ENCODE data around the gene POMP. TPM values are rescaled to one million over a fixed set of nuclear protein-coding genes. Genes with fewer than 3 reads are reported as not detected.

POMP gene
- total RNA-seq, 1 experiment from 2014 or later, result 107 TPM

DNA sequence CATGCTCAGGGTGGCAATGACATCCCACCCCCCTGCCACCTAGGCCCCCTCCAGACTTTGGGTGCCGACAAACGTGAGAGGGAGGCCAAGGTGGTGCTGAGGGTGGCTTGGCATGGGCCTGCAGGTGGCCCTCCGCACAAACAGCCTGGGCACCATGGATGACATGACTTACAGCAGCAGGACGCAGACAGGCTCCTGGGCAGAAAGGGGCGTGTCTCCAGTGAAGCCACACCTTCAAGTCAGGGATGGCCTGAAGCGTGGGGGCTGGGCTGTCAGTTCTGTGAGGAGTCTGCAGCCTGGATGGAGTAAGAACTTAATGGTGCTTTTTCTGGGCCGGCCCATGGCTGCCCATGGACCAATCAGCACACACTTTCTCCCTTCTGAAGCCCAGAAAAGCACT, 25.3 kb downstream of the POMP start:
- H3K27me3 ChIP-seq (ENCODE audit: insufficient read depth, low read length), result no peaks in the 10 kb centered on the region
- H3K4me2 ChIP-seq (ENCODE audit: low read length), result no peak overlapping the region
- ChIA-PET RAD21 (ENCODE audit: low non-redundant PET in 1 of 2, low total read pairs in 2 of 2, uncharacterized antibody in 2 of 2, unreplicated experiment in 2 of 2) (no interaction called here), POLR2A (no interaction called here), CTCF (no interaction called here)
- BruUV-seq (replicated peaks), result no TSS peak
- H3K4me3 ChIP-seq (replicated peaks in 1 of 2; ENCODE audit: low read depth in 1 of 2, low read length in 2 of 2), result no peak overlapping the region
- no peak overlapping the region for H3K27ac ChIP-seq (ENCODE audit: low read depth, low read length)
- no peak for TF ChIP-seq POLR2AphosphoS5 (IDR thresholded peaks at IDR 0.05; ENCODE audit: low read depth, low read length)
- H3K36me3 ChIP-seq (ENCODE audit: control insufficient read depth in 1 of 2, insufficient read depth in 2 of 2, low read length in 2 of 2), result peaks cover 2 to 3% of the 10 kb centered on the region in 2 experiments; a peak in 2 of 4 replicates
- H3K9ac ChIP-seq (ENCODE audit: low read length), result no peak overlapping the region
- no peaks in the 10 kb centered on the region for H3K9me3 ChIP-seq (ENCODE audit: control insufficient read depth in 1 of 2, insufficient read depth in 1 of 2, low read depth in 1 of 2, low read length in 2 of 2)
- no peaks in the 10 kb centered on the region for H3K79me2 ChIP-seq (ENCODE audit: insufficient read depth, low read length)
- peaks cover 0 to 5% of the 10 kb centered on the region in 2 experiments; a peak in 1 of 4 replicates for H3K4me1 ChIP-seq (ENCODE audit: control insufficient read depth in 1 of 2, insufficient read depth in 2 of 2, low read length in 2 of 2)
- intact Hi-C loops (cut with micrococcal nuclease), result loop anchor here (10.0 kb wide), 1 partner anchor 681 kb away; no protein-coding TSS in a partner anchor
- ATAC-seq (peak; percentile 84), DNase-seq (ENCODE audit: low read depth, low spot score) (no peak)
- no peak overlapping the region for H2AFZ ChIP-seq (ENCODE audit: low read depth, low read length, poor library complexity, severe bottlenecking)
- no peaks in the 10 kb centered on the region for H3K9me2 ChIP-seq (ENCODE audit: insufficient read depth)
- no peaks in the 10 kb centered on the region for H4K20me1 ChIP-seq (ENCODE audit: insufficient read depth)

DNA sequence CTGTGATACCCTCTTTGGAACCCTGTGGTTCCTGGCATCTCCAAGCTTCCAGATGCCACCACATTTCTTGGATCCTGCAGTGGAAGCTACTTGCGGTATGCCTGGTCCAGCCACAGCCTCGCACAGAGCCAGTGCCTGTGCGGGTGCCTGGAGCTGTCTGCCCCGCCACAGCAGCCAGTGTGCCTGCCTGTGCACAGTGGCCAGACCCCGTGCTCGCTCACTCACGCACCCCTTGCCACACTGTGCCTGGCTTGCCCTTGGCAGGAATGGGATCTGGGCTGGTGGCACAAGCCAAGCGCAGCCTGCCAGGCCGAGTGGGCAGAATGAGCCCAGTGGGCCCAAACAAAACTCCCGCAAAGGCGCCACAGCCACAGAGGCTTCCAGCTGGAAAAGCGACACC, 26.2 kb downstream of the POMP start:
- ATAC-seq, result no peak
- POLR2A ChIA-PET, result no interaction called here

More for the DNA sequence above, 26.2 kb downstream of the POMP start:
- no peaks in the 10 kb centered on the region for H3K9me3 ChIP-seq (ENCODE audit: control insufficient read depth in 1 of 2, insufficient read depth in 1 of 2, low read depth in 1 of 2, low read length in 2 of 2)
- no peak overlapping the region for H2AFZ ChIP-seq (ENCODE audit: low read depth, low read length, poor library complexity, severe bottlenecking)
- no peak for DNase-seq (ENCODE audit: low read depth, low spot score)
- no peaks in the 10 kb centered on the region; a peak in 1 of 4 replicates for H3K36me3 ChIP-seq (ENCODE audit: control insufficient read depth in 1 of 2, insufficient read depth in 2 of 2, low read length in 2 of 2)
- TF ChIP-seq ZNF274 (IDR thresholded peaks at IDR 0.05; ENCODE audit: low read depth, low read length), result no peak
- TF ChIP-seq TCF7L2 (IDR thresholded peaks at IDR 0.05; ENCODE audit: borderline replicate concordance, extremely low read depth, insufficient read depth, insufficient read length), result no peak
- no peak for TF ChIP-seq POLR2A (IDR thresholded peaks at IDR 0.05; ENCODE audit: borderline replicate concordance, extremely low read depth, insufficient read depth, insufficient read length)
- no peak for TF ChIP-seq CEBPB (IDR thresholded peaks at IDR 0.05; ENCODE audit: low read depth)
- no peak for TF ChIP-seq FOSL1 (IDR thresholded peaks at IDR 0.05; ENCODE audit: low read depth)
- TF ChIP-seq, protein P1, sequence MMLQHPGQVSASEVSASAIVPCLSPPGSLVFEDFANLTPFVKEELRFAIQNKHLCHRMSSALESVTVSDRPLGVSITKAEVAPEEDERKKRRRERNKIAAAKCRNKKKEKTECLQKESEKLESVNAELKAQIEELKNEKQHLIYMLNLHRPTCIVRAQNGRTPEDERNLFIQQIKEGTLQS (IDR thresholded peaks at IDR 0.05), result no peak
- TF ChIP-seq JUND (IDR thresholded peaks at IDR 0.05), result no peak
- TF ChIP-seq CBX3 (IDR thresholded peaks at IDR 0.05; ENCODE audit: low read depth), result no peak
- TF ChIP-seq, protein P2, sequence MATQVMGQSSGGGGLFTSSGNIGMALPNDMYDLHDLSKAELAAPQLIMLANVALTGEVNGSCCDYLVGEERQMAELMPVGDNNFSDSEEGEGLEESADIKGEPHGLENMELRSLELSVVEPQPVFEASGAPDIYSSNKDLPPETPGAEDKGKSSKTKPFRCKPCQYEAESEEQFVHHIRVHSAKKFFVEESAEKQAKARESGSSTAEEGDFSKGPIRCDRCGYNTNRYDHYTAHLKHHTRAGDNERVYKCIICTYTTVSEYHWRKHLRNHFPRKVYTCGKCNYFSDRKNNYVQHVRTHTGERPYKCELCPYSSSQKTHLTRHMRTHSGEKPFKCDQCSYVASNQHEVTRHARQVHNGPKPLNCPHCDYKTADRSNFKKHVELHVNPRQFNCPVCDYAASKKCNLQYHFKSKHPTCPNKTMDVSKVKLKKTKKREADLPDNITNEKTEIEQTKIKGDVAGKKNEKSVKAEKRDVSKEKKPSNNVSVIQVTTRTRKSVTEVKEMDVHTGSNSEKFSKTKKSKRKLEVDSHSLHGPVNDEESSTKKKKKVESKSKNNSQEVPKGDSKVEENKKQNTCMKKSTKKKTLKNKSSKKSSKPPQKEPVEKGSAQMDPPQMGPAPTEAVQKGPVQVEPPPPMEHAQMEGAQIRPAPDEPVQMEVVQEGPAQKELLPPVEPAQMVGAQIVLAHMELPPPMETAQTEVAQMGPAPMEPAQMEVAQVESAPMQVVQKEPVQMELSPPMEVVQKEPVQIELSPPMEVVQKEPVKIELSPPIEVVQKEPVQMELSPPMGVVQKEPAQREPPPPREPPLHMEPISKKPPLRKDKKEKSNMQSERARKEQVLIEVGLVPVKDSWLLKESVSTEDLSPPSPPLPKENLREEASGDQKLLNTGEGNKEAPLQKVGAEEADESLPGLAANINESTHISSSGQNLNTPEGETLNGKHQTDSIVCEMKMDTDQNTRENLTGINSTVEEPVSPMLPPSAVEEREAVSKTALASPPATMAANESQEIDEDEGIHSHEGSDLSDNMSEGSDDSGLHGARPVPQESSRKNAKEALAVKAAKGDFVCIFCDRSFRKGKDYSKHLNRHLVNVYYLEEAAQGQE (IDR thresholded peaks at IDR 0.05; ENCODE audit: low read depth), result no peak
- TF ChIP-seq RAD21 (IDR thresholded peaks at IDR 0.05; ENCODE audit: low read depth), result no peak
- no peak for TF ChIP-seq EZH2phosphoT487 (IDR thresholded peaks at IDR 0.05; ENCODE audit: borderline replicate concordance)
- no peak for TF ChIP-seq ZFX (IDR thresholded peaks at IDR 0.05)
- no peak for TF ChIP-seq SIN3A (IDR thresholded peaks at IDR 0.05; ENCODE audit: low read depth)
- TF ChIP-seq ELF1 (IDR thresholded peaks at IDR 0.05; ENCODE audit: borderline replicate concordance, low read depth), result no peak
- BruUV-seq (replicated peaks), result no TSS peak
- H4K20me1 ChIP-seq (ENCODE audit: insufficient read depth), result no peaks in the 10 kb centered on the region
- no peak overlapping the region for H3K27ac ChIP-seq (ENCODE audit: low read depth, low read length)
- ChIA-PET CTCF (interaction anchor here (0.9 kb wide), 1 partner anchor 409 kb away, joined by 3 read pairs; no protein-coding TSS in a partner anchor), RAD21 (ENCODE audit: low non-redundant PET in 1 of 2, low total read pairs in 2 of 2, uncharacterized antibody in 2 of 2, unreplicated experiment in 2 of 2) (no interaction called here)
- intact Hi-C loops (cut with micrococcal nuclease), result loop anchor here (10.0 kb wide), 1 partner anchor 680 kb away; no protein-coding TSS in a partner anchor
- no peak overlapping the region for H3K4me3 ChIP-seq (replicated peaks in 1 of 2; ENCODE audit: low read depth in 1 of 2, low read length in 2 of 2)
- H3K27me3 ChIP-seq (ENCODE audit: insufficient read depth, low read length), result no peaks in the 10 kb centered on the region
- no peak overlapping the region for H3K9ac ChIP-seq (ENCODE audit: low read length)
- H3K9me2 ChIP-seq (ENCODE audit: insufficient read depth), result no peaks in the 10 kb centered on the region
- H3K4me1 ChIP-seq (ENCODE audit: control insufficient read depth in 1 of 2, insufficient read depth in 2 of 2, low read length in 2 of 2), result peaks cover 0 to 5% of the 10 kb centered on the region in 2 experiments; a peak in 1 of 4 replicates
- no peak overlapping the region for H3K4me2 ChIP-seq (ENCODE audit: low read length)
- H3K79me2 ChIP-seq (ENCODE audit: insufficient read depth, low read length), result no peaks in the 10 kb centered on the region

All from HCT116 (cell line).